ENCODE data around the gene HMCN2.

The HMCN2 gene

DNA sequence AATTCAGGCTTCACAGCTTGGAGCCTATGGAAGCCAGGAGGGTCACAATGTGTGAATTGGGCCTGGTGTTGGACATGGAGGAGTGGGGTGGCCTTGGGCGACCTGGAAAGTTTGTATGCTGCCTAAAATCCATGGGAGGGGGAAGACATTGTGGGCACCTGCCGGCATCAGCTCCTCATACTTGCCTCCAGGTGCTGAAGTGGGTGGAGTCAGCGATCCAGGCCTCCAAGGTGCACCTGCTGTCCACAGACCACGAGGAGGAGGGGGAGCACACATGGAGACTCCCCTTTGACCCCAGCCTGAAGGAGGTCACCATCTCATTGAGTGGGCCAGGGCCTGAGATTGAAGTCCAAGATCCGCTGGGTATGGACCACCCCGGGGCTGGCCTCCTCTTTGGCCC lies 29.1 kb downstream of the HMCN2 start:
- no peak for DNase-seq

DNA sequence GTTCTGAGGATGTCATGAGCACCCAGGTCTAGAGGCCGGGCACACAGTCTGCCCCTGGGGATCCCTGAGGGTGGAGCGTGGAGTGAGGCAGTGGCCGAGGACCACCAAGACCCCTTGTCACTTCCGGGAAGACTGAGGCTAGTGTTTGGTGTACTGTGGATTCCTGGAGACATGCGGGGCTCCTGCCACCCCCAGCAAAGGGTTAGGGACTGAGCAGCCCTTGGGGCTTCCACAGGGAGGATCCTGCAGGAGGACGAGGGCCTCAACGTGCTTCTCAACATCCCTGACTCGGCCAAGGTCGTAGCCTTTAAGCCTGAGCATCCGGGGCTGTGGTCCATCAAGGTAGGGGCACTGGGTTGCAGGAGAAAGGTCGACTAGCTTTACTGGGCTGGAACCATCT lies 29.9 kb downstream of the HMCN2 start:
- no peak for DNase-seq

- DNase-seq = no peak
Observed at GRCh38 chr9:130295945-130296782, 30.6 kb downstream of the HMCN2 start.

GRCh38 chr9:130296783-130297055 lies 31.2 kb downstream of the HMCN2 start:
- no peak for DNase-seq

DNA sequence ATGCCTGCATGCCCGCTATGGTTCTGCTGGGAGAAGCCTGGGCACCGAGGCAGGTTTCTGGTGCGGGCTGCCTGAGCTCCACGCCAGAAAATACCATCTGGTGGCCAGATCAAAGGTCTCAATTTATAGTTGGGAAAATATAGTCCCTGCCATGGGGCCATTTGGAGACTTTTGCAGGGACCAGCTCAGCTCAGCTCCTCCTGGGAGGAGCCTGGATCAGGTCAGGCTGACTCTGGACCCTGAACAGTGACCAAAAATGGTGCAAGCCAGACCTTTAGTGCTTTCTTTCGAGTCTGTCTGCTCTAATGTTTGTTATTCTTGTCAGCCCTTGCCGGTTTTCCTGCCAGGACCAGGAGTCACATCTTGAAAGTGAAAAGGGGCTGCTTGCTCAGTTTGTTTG lies 31.8 kb downstream of the HMCN2 start:
- no peak for DNase-seq

GRCh38 chr9:130298662-130299279 lies 33.2 kb downstream of the HMCN2 start:
- no peak for DNase-seq

- no peak for DNase-seq
Observed at GRCh38 chr9:130299785-130300615, 34.4 kb downstream of the HMCN2 start.

DNA sequence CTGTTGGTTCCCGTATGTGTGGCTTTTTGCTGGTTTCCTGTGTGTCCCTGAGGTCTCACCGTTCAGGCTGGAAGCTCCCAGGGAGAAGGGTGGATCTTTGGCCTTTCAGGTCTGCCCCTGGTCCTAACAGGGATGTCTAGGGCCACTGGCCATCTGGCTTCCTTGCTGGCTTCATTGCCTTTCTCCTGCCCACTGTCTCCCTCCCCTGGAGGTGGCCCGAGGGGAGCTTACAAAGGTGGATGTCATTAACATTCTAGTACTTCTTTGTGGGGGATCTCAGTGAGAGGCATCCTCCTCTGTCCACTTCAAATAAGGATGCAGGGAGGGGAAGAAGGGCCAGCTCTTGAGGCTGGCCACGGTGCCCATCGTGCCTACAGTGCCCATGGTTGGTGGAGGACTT lies 35.2 kb downstream of the HMCN2 start:
- DNase-seq = no peak

DNA sequence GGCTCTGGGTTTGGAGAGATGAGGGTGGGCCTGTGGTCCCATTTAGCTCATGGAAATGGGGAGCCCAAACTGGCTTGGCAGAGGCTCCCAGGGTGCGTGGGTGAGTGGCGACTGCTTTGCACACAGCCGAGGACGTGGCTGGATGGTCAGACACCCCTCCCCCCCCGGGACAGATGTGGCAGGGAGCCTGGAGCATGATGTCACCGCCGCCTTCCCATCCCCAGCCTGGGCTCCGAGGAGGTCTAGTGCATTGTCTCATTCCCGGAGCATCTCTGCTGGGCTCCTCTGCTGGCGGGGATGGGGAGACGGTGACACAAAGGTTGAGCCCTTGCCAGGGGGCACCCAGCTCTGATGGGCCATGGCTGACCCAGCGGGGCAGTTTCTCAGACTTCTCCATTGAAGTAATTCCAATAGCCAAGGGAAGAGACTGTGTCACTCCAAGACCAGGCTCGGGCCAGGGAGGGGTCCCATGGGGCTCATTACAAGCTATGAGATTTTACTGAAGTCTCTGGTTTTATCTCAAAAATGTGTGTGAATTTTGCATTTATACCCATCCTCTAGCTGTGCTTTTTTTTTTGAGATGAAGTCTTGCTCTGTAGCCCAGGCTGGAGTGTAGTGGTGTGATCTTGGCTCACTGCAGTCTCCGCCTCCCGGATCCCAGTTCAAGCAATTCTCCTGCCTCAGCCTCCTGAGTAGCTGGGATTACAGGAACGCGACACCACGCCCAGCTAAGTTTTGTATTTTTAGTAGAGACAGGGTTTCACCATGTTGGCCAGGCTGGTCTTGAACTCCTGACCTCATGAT lies 36.1 kb downstream of the HMCN2 start:
- DNase-seq = no peak

- DNase-seq = no peak
Observed at GRCh38 chr9:130302785-130303612, 37.4 kb downstream of the HMCN2 start.

DNA sequence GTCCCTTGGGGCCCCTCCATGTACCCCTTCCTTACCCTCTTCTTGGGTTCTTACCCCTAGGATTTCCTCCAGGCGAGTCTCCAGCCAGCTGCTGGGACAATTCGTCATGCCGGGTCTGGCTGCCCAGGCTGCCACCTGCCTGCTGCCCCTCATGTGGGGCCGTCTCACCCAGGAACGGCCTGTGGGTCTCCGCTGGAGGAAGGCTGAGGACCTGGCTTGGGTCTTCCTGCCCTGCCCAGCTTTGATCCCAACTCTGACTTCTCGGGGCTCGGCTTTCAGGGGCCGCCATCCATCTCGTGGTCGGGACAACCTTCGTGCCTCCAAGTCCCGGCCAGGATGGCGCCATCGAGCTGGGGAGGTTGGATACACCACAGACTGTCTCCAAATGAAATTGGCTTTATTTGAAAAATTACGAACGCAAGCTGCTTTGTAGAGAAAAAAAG lies 38.1 kb downstream of the HMCN2 start:
- DNase-seq = no peak

- DNase-seq = no peak
Observed at GRCh38 chr9:130304116-130304515, 38.6 kb downstream of the HMCN2 start.

- DNase-seq = no peak
Observed at GRCh38 chr9:130304643-130305042, 39.1 kb downstream of the HMCN2 start.

DNA sequence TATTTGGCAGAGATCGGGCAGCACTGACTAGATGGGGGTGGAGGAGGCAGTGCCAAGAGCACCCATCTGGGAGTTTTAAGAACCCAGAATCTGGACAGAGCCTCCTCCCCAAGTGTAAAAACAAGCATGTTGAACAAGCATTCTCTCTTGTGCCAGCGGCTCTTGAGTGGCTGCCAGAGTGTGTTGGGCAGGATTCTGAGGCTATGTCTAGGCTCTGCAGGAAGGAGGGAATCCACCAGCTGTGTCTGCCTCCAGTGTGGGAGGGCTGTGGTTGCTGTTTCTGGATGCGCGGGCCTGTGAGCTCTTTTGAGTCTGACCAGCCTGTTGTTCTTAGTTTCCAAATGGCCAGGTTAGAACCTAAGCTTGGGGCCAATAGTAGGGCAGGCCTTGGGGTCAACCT lies 39.8 kb downstream of the HMCN2 start:
- DNase-seq = no peak

DNA sequence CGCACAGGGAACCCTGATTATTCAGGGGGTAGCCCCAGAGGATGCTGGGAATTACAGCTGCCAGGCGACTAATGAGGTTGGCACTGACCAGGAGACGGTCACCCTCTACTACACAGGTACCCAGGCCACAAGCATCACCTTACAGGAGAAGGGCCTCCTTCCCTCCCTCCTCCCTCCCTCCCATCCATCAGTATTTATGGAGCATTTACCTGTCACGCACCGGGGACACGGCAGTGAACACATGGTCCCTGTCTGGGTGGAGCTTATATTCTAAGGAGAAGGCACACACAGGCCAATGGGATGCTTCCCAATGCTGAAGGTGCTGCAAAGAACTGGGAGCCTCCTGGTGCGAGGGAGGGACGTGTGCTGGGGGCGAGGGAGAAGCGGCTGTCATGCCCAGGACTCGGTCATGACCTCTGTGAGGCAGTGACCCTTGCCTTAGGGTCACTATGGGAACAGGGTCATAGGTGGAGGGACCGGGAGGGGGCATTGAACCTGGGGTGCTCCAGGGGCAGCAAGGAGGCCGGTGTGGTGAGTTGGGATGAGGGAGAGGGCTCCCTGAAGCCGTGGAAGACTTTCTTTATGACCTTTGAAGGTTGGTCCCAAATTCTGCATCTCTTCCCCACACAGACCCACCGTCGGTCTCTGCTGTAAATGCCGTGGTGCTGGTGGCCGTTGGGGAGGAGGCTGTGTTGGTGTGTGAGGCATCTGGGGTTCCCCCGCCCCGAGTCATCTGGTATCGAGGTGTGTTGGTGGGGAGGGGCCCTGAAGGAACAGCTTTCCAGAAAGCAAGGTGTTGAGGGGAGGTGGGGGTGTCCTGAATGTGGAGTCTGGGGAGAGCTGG lies 41.5 kb downstream of the HMCN2 start:
- no peak for DNase-seq

DNA sequence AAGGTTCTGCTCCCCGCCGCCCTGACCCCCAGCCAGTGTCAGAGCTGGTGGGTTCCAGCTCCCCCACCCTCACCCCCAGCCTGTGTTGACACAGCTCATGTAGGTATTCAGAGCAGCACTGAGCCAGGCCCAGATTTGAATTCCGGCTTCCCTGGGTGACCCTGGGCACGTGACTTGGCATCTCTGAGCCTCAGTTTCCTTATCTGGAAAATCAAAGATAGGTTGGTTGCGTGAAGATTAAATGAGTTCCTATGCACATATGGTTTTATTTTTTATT lies 42.0 kb downstream of the HMCN2 start:
- DNase-seq = no peak

- DNase-seq = no peak
Observed at GRCh38 chr9:130308081-130308571, 42.6 kb downstream of the HMCN2 start.

DNA sequence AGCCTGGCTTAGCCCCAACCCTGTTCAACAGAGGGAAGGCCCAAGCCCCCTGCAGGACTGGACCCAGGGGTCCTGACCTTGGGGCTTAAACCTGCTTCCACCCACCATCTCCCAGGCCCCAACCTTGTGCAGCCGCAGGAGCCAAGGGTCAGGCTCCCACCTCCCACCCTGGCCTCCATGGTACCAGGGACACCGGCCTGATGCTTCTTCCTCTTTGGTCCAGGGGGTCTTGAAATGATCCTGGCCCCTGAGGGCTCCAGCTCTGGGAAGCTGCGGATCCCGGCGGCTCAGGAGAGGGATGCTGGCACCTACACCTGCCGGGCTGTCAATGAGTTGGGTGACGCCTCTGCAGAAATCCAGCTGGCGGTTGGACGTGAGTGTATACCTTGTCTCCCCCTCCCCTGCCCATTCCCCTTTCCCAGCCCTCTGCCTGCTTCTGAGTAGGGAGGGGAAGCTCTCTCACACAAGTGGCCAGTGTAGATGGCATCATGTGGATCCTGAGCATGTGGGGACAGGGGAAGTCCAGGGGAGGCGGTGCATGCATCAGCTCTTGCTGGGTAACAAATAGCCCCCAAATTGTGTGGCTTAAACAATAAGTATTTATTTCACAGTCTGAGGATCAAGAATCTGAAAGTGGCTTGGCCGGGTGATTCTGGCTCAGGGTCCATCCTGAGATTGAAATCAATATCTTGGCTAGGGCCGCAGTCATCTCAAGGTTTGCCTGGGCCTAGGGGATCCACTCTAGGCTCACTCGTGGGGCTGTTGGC lies 44.3 kb downstream of the HMCN2 start:
- no peak for DNase-seq

- no peak for DNase-seq
Observed at GRCh38 chr9:130310456-130310855, 44.9 kb downstream of the HMCN2 start.

DNA sequence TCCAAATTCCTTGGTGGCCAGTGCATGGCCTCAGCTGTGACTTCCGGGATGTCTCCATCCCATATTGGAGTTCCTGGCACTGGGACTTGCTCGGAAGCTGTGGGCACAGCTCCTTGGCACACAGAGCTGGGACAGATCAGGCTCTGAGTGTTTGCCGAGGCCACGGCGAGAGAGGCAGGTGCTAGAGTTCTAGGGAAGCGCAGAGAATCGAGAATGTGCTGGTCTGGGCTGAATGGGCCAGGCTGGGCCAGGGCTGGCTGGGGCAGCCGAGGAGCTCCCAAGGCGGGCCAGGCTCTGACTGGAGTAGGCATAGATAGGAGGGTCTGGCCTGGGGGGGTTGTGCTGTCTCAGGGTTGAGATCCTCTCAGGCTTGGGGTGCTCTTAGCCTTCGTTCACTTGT lies 45.4 kb downstream of the HMCN2 start:
- DNase-seq = no peak

Measured in activated CD4-positive, alpha-beta T cell treated with anti-CD3 and anti-CD28 coated beads, Interleukin-2, amount 50 U/mL, for 1 hour (primary cell).